Measurements from ENCODE around the gene IGF2. TPM values are rescaled to one million over a fixed set of nuclear protein-coding genes. Genes with fewer than 3 reads are reported as not detected.

IGF2 gene
- total and polyA plus RNA-seq, 2 of the 8 experiments (the other 6 are each of a cell fraction or from before 2014, with no cell fraction given) = 0.74 to 1.5 TPM

DNA sequence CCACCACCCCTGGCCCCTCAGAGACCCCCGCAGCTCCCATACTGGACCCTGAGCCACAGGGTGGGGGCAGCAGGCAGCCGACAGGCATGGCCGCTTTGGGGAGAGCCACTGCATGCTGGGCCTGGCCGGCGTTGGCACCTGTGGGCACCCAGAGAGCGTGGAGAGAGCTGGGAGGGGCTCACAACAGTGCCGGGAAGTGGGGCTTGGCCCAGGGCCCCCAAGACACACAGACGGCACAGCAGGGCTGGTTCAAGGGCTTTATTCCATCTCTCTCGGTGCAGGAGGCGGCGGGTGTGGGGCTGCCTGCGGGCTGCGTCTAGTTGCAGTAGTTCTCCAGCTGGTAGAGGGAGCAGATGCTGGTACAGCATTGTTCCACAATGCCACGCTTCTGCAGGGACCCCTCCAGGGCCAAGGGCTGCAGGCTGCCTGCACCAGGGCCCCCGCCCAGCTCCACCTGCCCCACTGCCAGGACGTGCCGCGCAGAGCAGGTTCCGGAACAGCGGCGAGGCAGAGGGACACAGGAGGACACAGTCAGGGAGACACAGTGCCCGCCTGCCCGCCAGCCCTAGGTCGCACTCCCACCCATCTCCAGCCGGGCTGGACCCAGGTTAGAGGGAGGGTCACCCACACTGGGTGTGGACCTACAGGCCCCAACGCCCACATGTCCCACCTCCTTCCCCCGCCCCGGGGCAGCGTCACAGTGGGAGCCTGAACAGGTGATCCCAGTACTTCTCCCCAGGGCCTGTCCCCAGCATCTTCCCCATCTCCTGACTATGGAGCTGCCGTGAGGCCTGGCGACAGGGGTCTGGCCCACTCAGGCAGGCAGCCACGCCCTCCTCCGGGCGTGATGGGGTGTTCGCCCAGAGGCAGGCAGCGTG is 20.6 kb upstream of the IGF2 start:
- H4K91ac ChIP-seq (replicated peaks; ENCODE audit: insufficient read length, low read length) = peak overlapping the region; percentile 54
- FAIRE-seq (no peak), DNase-seq (ENCODE audit: low read depth in 1 of 2, low spot score in 2 of 2) (no peak)
- no peak overlapping the region for H4K8ac ChIP-seq (ENCODE audit: extremely low read depth, insufficient read depth, low read length)
- no peak overlapping the region for H4K5ac ChIP-seq (ENCODE audit: insufficient read length, low read depth, low read length)
- no peak overlapping the region for H3K27ac ChIP-seq (ENCODE audit: low read depth, low read length)
- H2BK20ac ChIP-seq (ENCODE audit: low read length) = no peak overlapping the region
- no peak overlapping the region for H2BK5ac ChIP-seq (ENCODE audit: low read depth, low read length)
- peaks cover 0 to 3% of the 10 kb centered on the region in 2 experiments for H4K20me1 ChIP-seq (replicated peaks in 1 of 2; ENCODE audit: control insufficient read depth in 1 of 2, insufficient read depth in 2 of 2, low read length in 2 of 2)
- H3K4ac ChIP-seq (replicated peaks; ENCODE audit: insufficient read length, low read depth, low read length) = no peak overlapping the region
- no peak overlapping the region for H2AFZ ChIP-seq (ENCODE audit: low read length)
- WGBS, 2 experiments (ENCODE audit: extremely low coverage in 1 of 2, insufficient coverage in 1 of 2, insufficient read length in 1 of 2, insufficient replicate concordance in 2 of 2, low coverage in 1 of 2, low lambda C conversion rate in 2 of 2, missing lambda C conversion rate in 1 of 2) = 91% methylated on average over 30 of the region's 36 CpGs; no CpG with 5 or more reads in 1 of the 2 experiments
- H3K79me1 ChIP-seq (ENCODE audit: low read depth, low read length) = no peaks in the 10 kb centered on the region
- no peak overlapping the region for H3K18ac ChIP-seq (ENCODE audit: extremely low read depth, low read length)
- no peaks in the 10 kb centered on the region for H3K9me3 ChIP-seq (ENCODE audit: insufficient read depth in 2 of 2, low read depth in 1 of 2, low read length in 1 of 2)
- H2BK12ac ChIP-seq (ENCODE audit: low read depth, low read length) = no peak overlapping the region
- no peaks in the 10 kb centered on the region for H3K36me3 ChIP-seq (ENCODE audit: control insufficient read depth in 2 of 4, insufficient read depth in 4 of 4, low read length in 3 of 4)
- H2BK120ac ChIP-seq (replicated peaks; ENCODE audit: low read depth, low read length) = no peak overlapping the region
- no peak overlapping the region for H2AK5ac ChIP-seq (ENCODE audit: low read depth, low read length)
- H3K27me3 ChIP-seq (replicated peaks in 1 of 4; ENCODE audit: control insufficient read depth in 3 of 4, extremely low read depth in 1 of 4, insufficient read depth in 3 of 4, low read length in 3 of 4) = no peaks in the 10 kb centered on the region; a peak in 2 of 7 replicates
- ChIA-PET CTCF (ENCODE audit: partially characterized antibody) (interaction anchor here (1.0 to 20.6 kb wide), 11 partner anchors 6 to 508 kb away, joined by 3 to 551 read pairs (median 232); partner anchors contain the start of genes INS, LSP1, MRPL23 and SYT8), POLR2A (ENCODE audit: partially characterized antibody) (interaction anchor here (1.0 kb wide), 1 partner anchor 8 kb away, joined by 3 read pairs; no protein-coding TSS in a partner anchor)
- peaks cover 0 to 2% (median 0%) of the 10 kb centered on the region in 4 experiments; a peak in 1 of 7 replicates for H3K4me1 ChIP-seq (replicated peaks in 1 of 4; ENCODE audit: control insufficient read depth in 3 of 4, insufficient read depth in 4 of 4, low read length in 3 of 4)
- H3K56ac ChIP-seq (replicated peaks; ENCODE audit: insufficient read length, low read depth, low read length) = no peak overlapping the region
- H3K4me3 ChIP-seq (ENCODE audit: extremely low read depth in 1 of 4, insufficient read depth in 2 of 4, low read depth in 3 of 4, low read length in 4 of 4) = no peak overlapping the region
- no peaks in the 10 kb centered on the region for H3K23me2 ChIP-seq (ENCODE audit: low read depth, low read length)
- H3K9ac ChIP-seq (replicated peaks in 1 of 4; ENCODE audit: extremely low read depth in 1 of 4, low read depth in 3 of 4, low read length in 3 of 4) = no peak overlapping the region
- H3K23ac ChIP-seq (ENCODE audit: insufficient read length) = no peak overlapping the region
- no peaks in the 10 kb centered on the region for H3K79me2 ChIP-seq (ENCODE audit: control insufficient read depth in 1 of 2, insufficient read depth in 2 of 2, low read length in 2 of 2)
- H2BK15ac ChIP-seq (ENCODE audit: low read length) = no peak overlapping the region
- no peak overlapping the region for H3K14ac ChIP-seq (ENCODE audit: insufficient read length)
- H3K4me2 ChIP-seq (ENCODE audit: insufficient read depth in 1 of 2, low read depth in 2 of 2, low read length in 2 of 2) = no peak overlapping the region
- TF ChIP-seq, protein P1, sequence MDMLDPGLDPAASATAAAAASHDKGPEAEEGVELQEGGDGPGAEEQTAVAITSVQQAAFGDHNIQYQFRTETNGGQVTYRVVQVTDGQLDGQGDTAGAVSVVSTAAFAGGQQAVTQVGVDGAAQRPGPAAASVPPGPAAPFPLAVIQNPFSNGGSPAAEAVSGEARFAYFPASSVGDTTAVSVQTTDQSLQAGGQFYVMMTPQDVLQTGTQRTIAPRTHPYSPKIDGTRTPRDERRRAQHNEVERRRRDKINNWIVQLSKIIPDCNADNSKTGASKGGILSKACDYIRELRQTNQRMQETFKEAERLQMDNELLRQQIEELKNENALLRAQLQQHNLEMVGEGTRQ (IDR thresholded peaks at IDR 0.05; ENCODE audit: low read length) = no peak
- TF ChIP-seq SRF (IDR thresholded peaks at IDR 0.05; ENCODE audit: low read depth, low read length) (no peak), SUZ12 (IDR thresholded peaks at IDR 0.05; ENCODE audit: low read length) (no peak), NANOG (IDR thresholded peaks at IDR 0.05; ENCODE audit: insufficient read depth, low read depth, low read length, poor library complexity, severe bottlenecking) (no peak), SP2 (IDR thresholded peaks at IDR 0.05; ENCODE audit: low read length) (no peak), CHD1 (IDR thresholded peaks at IDR 0.05; ENCODE audit: low read depth, low read length) (no peak), POU5F1 (IDR thresholded peaks at IDR 0.05; ENCODE audit: low read depth, low read length) (no peak), YY1 (IDR thresholded peaks at IDR 0.05; ENCODE audit: low read depth, low read length) (no peak)

All from H1 (cell line).